ENCODE data around the gene EPS15. TPM values are rescaled to one million over a fixed set of nuclear protein-coding genes. Genes with fewer than 3 reads are reported as not detected.

The EPS15 gene
- total and polyA plus RNA-seq, 2 of the 8 experiments (the other 6 are each of a cell fraction or from before 2014, with no cell fraction given) = 15.9 to 57.2 TPM

DNA sequence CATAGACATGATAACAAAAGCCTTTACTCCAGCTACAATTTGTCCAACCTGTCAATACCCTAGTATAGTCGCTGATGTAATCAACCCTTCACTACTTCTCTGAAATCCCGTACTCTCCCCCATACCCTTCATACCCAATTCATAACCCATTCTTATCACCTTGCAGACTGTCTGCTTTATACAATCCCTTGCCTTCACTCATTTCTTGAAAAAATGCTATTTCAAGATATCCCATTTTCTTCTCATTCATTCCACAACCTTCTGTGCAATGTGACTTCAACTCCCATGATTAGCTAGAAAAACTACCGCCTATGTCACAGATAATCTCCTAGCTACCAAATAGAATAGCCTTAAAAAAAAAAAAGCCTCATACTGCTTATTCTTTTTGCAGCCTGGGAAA is 49.5 kb downstream of the EPS15 start:
- WGBS, 2 experiments (ENCODE audit: extremely low coverage in 1 of 2, insufficient coverage in 1 of 2, insufficient read length in 1 of 2, insufficient replicate concordance in 2 of 2, low coverage in 1 of 2, low lambda C conversion rate in 2 of 2, missing lambda C conversion rate in 1 of 2) = 95 to 100% methylated on average over 1 to 3 of the region's 3 CpGs
- Histone ChIP-seq H3K27me3 (replicated peaks in 1 of 4; ENCODE audit: control insufficient read depth in 3 of 4, extremely low read depth in 1 of 4, insufficient read depth in 3 of 4, low read length in 3 of 4) (no peaks in the 10 kb centered on the region), H3K14ac (ENCODE audit: insufficient read length) (no peak overlapping the region), H2BK12ac (ENCODE audit: low read depth, low read length) (no peak overlapping the region), H3K56ac (replicated peaks; ENCODE audit: insufficient read length, low read depth, low read length) (no peak overlapping the region), H3K18ac (ENCODE audit: extremely low read depth, low read length) (no peak overlapping the region), H4K91ac (replicated peaks; ENCODE audit: insufficient read length, low read length) (no peak overlapping the region), H3K4ac (replicated peaks; ENCODE audit: insufficient read length, low read depth, low read length) (no peak overlapping the region), H2BK120ac (replicated peaks; ENCODE audit: low read depth, low read length) (no peak overlapping the region), H3K23ac (ENCODE audit: insufficient read length) (no peak overlapping the region), H3K4me2 (ENCODE audit: insufficient read depth in 1 of 2, low read depth in 2 of 2, low read length in 2 of 2) (no peak overlapping the region), H3K23me2 (ENCODE audit: low read depth, low read length) (no peaks in the 10 kb centered on the region), H3K79me2 (ENCODE audit: control insufficient read depth in 1 of 2, insufficient read depth in 2 of 2, low read length in 2 of 2) (no peaks in the 10 kb centered on the region), H2AFZ (ENCODE audit: low read length) (no peak overlapping the region), H3K27ac (ENCODE audit: low read depth, low read length) (no peak overlapping the region), H4K5ac (ENCODE audit: insufficient read length, low read depth, low read length) (no peak overlapping the region), H2BK20ac (ENCODE audit: low read length) (no peak overlapping the region), H3K9ac (replicated peaks in 1 of 4; ENCODE audit: extremely low read depth in 1 of 4, low read depth in 3 of 4, low read length in 3 of 4) (no peak overlapping the region), H3K79me1 (ENCODE audit: low read depth, low read length) (no peaks in the 10 kb centered on the region), H2AK5ac (ENCODE audit: low read depth, low read length) (no peak overlapping the region), H3K4me1 (replicated peaks in 1 of 4; ENCODE audit: control insufficient read depth in 3 of 4, insufficient read depth in 4 of 4, low read length in 3 of 4) (no peaks in the 10 kb centered on the region), H2BK15ac (ENCODE audit: low read length) (no peak overlapping the region), H4K8ac (ENCODE audit: extremely low read depth, insufficient read depth, low read length) (no peak overlapping the region), H4K20me1 (replicated peaks in 1 of 2; ENCODE audit: control insufficient read depth in 1 of 2, insufficient read depth in 2 of 2, low read length in 2 of 2) (no peaks in the 10 kb centered on the region), H3K4me3 (ENCODE audit: extremely low read depth in 1 of 4, insufficient read depth in 2 of 4, low read depth in 3 of 4, low read length in 4 of 4) (no peak overlapping the region), H2BK5ac (ENCODE audit: low read depth, low read length) (no peak overlapping the region), H3K36me3 (ENCODE audit: control insufficient read depth in 2 of 4, insufficient read depth in 4 of 4, low read length in 3 of 4) (0 out of 8 replicates have a peak, but pooled peaks cover 0 to 3% (median 0%) of the 10 kb centered on the region in 4 experiments), H3K9me3 (ENCODE audit: insufficient read depth in 2 of 2, low read depth in 1 of 2, low read length in 1 of 2) (no peaks in the 10 kb centered on the region)
- ChIA-PET POLR2A (ENCODE audit: partially characterized antibody) (no interaction called here), CTCF (ENCODE audit: partially characterized antibody) (interaction anchor here (0.6 kb wide), 1 partner anchor 278 kb away, joined by 3 read pairs; no protein-coding TSS in a partner anchor)
- FAIRE-seq (no peak), DNase-seq (ENCODE audit: low read depth in 1 of 2, low spot score in 2 of 2) (no peak)
- TF ChIP-seq KDM1A (IDR thresholded peaks at IDR 0.05; ENCODE audit: borderline replicate concordance, low read length) = no peak
- TF ChIP-seq HDAC2 (IDR thresholded peaks at IDR 0.05; ENCODE audit: borderline replicate concordance in 1 of 2, low read depth in 2 of 2, low read length in 2 of 2) = no peak
- no peak for TF ChIP-seq SP1 (IDR thresholded peaks at IDR 0.05; ENCODE audit: low read depth, low read length)
- TF ChIP-seq KDM5A (IDR thresholded peaks at IDR 0.05; ENCODE audit: low read length) = no peak
- no peak for TF ChIP-seq PHF8 (conservative IDR thresholded peaks at IDR 0.05; ENCODE audit: low read depth, low read length)
- no peak for TF ChIP-seq RBBP5 (IDR thresholded peaks at IDR 0.05; ENCODE audit: borderline replicate concordance, low read depth, low read length)
- TF ChIP-seq EZH2 (IDR thresholded peaks at IDR 0.05; ENCODE audit: low read depth, low read length, severe bottlenecking) = no peak

Data from H1 (cell line).